ENCODE data around the gene OPTN.
"Not testable (repeated sequence)": the region's sequence is repeated elsewhere in the genome, so short reads cannot be mapped to it uniquely, and the experiment has no call there.

The OPTN gene

DNA sequence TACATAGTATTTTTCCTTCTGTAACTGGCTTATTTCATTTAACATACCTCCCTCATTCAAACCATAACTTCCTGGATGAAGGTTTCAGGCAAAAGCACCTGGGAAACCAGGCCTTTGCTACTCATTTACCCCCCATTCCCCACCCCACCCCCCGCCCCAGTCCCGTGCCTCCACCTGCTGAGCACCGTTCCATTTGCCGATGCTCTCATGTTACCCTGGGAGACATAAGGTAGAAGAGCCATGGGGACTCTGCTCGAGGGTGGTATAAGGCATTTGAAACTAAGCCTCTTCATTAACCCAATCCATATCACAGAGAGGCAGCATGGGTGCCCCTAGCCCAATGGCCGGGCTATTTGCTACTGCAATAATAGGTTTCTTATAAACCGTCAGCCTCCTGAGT lies 39.2 kb downstream of the OPTN start:
- no peaks in the 10 kb centered on the region for H3K27me3 ChIP-seq (ENCODE audit: low read depth, low read length)
- peaks cover 50 to 53% of the 10 kb centered on the region in 2 donors for H3K36me3 ChIP-seq (ENCODE audit: control insufficient read depth in 1 of 2, insufficient read depth in 2 of 2, low read length in 2 of 2)
- H3K27ac ChIP-seq (ENCODE audit: low read length), result no peak overlapping the region
- H3K9me3 ChIP-seq (ENCODE audit: control insufficient read depth in 1 of 2, low read length in 2 of 2), result no peaks in the 10 kb centered on the region
- no peaks in the 10 kb centered on the region for H3K4me1 ChIP-seq (ENCODE audit: control insufficient read depth in 1 of 2, insufficient read depth in 2 of 2, low read length in 2 of 2)
- H3K4me3 ChIP-seq (ENCODE audit: low read depth in 1 of 2, low read length in 2 of 2), result no peak overlapping the region

DNA sequence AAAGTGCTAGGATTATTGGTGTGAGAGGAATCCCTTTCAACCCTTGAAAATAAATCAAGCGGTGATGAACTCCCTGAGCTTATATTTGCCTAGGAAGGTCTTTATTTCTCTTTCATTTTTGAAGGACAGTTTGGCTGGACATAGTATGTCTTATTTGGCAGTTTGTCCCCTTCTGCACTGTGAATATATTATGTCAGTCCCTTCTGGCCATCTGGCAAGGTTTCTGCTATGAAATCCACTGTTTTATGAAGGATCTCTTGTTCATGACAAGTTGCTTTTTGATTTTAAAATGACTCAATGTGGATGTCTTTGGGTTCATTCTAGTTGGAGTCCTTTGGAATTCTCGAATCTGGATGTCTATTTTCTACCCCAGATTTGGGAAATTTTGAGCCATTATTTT lies 39.7 kb downstream of the OPTN start:
- H3K4me3 ChIP-seq (ENCODE audit: low read depth in 1 of 2, low read length in 2 of 2), result no peak overlapping the region
- H3K9me3 ChIP-seq (ENCODE audit: control insufficient read depth in 1 of 2, low read length in 2 of 2), result no peaks in the 10 kb centered on the region
- H3K36me3 ChIP-seq (ENCODE audit: control insufficient read depth in 1 of 2, insufficient read depth in 2 of 2, low read length in 2 of 2), result peaks cover 45 to 50% of the 10 kb centered on the region in 2 donors
- no peaks in the 10 kb centered on the region for H3K27me3 ChIP-seq (ENCODE audit: low read depth, low read length)
- H3K4me1 ChIP-seq (ENCODE audit: control insufficient read depth in 1 of 2, insufficient read depth in 2 of 2, low read length in 2 of 2), result no peaks in the 10 kb centered on the region
- H3K27ac ChIP-seq (ENCODE audit: low read length), result no peak overlapping the region

DNA sequence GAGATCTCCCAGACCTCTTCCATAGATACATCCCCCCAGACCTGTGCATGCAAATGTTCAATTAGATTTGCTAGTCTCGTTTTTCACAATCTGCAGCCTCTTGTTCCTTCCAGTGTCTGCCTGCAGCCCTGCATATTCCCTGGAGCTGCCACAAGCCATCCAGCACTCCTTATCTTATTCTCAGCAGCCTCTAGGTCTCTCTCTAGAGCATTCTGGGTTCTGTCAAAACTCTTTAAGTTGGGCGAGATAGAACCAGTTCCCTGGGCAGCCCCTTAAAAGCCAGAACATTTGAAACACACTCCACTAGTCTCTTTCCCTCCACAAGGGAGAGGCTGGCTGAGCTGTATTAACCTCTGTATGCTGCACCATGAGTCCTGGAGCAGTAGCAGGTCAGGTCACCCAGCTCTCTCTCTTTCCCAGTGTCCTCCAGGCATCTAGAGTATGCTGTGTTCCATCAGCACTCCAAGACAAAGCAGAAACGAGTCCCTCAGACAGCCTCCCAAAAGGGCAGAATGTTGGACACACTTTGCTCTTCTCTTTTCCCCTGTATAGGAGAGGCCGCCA lies 40.7 kb downstream of the OPTN start:
- H3K27ac ChIP-seq (ENCODE audit: low read length), result no peak overlapping the region
- no peaks in the 10 kb centered on the region for H3K9me3 ChIP-seq (ENCODE audit: control insufficient read depth in 1 of 2, low read length in 2 of 2)
- H3K4me3 ChIP-seq (ENCODE audit: low read depth in 1 of 2, low read length in 2 of 2), result no peak overlapping the region
- peaks cover 34 to 39% of the 10 kb centered on the region in 2 donors for H3K36me3 ChIP-seq (ENCODE audit: control insufficient read depth in 1 of 2, insufficient read depth in 2 of 2, low read length in 2 of 2)
- H3K27me3 ChIP-seq (ENCODE audit: low read depth, low read length), result no peaks in the 10 kb centered on the region
- H3K4me1 ChIP-seq (ENCODE audit: control insufficient read depth in 1 of 2, insufficient read depth in 2 of 2, low read length in 2 of 2), result no peaks in the 10 kb centered on the region

DNA sequence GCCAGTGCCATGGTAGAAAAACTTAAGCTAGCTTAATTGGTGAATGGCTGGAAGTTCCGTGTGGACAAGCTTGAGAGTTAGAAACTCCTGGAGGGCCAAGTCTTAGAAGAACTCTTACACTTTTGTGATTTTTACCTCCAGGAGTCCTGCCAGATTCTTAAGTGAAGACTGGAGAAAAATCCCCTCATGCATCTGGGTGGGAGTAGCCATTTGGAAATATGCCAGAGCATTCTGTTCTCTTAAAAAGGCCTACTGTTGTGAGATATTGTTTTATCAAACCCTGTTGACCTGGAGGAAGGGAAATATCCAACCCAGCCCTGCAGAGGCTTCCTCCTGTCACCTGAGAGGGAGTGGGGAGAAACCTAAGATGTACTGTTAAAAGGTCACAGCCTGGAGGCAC lies 43.8 kb downstream of the OPTN start:
- no peak overlapping the region for H3K4me3 ChIP-seq (ENCODE audit: low read depth in 1 of 2, low read length in 2 of 2)
- H3K9me3 ChIP-seq (ENCODE audit: control insufficient read depth in 1 of 2, low read length in 2 of 2), result peaks cover 0 to 3% of the 10 kb centered on the region in 2 donors
- H3K27me3 ChIP-seq (ENCODE audit: low read depth, low read length), result no peaks in the 10 kb centered on the region
- H3K27ac ChIP-seq (ENCODE audit: low read length), result no peak overlapping the region
- H3K4me1 ChIP-seq (ENCODE audit: control insufficient read depth in 1 of 2, insufficient read depth in 2 of 2, low read length in 2 of 2), result no peaks in the 10 kb centered on the region
- peaks cover 15 to 24% of the 10 kb centered on the region in 2 donors for H3K36me3 ChIP-seq (ENCODE audit: control insufficient read depth in 1 of 2, insufficient read depth in 2 of 2, low read length in 2 of 2)

DNA sequence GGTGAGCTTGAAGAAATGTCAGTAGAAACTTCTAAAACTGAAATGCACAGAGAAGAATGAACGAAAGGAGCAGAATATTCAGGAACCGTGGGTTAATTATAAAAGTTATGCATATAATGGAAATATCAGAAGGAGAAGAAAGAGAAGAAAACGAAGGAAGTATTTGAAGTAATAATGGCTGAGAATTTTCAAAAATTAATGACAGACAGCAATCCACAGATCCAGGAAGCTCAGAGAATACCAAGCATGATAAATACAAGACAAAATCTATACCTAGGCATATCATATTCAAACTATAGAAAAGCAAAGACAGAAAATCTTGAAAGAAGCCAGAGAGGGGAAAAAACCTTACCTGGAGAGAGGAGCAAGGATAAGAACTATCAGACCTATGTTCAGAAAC lies 44.9 kb downstream of the OPTN start:
- no peak overlapping the region for H3K27ac ChIP-seq (ENCODE audit: low read length)
- peaks cover 15 to 20% of the 10 kb centered on the region in 2 donors for H3K36me3 ChIP-seq (ENCODE audit: control insufficient read depth in 1 of 2, insufficient read depth in 2 of 2, low read length in 2 of 2)
- peaks cover 0 to 3% of the 10 kb centered on the region in 2 donors for H3K9me3 ChIP-seq (ENCODE audit: control insufficient read depth in 1 of 2, low read length in 2 of 2)
- H3K4me3 ChIP-seq (ENCODE audit: low read depth in 1 of 2, low read length in 2 of 2), result no peak overlapping the region
- no peaks in the 10 kb centered on the region for H3K4me1 ChIP-seq (ENCODE audit: control insufficient read depth in 1 of 2, insufficient read depth in 2 of 2, low read length in 2 of 2)
- no peaks in the 10 kb centered on the region for H3K27me3 ChIP-seq (ENCODE audit: low read depth, low read length)

DNA sequence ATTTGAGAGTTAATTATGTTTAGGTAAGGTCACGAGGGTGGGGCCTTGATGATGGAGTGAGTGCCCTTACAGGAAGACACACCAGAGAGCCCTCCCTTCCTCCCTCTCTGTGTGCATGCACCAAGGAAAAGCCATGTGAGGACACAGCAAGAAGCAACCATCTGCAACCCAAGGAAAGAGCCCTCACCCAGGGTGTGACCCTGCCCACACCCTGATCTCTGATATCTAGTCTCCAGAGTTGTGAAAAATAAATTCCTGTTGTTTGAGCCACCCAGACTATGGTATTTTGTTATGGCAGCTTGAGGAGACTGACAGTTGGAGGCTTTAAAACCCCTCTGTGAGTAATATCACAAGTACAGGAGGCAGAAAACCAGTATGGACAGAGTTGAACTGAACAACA lies 46.4 kb downstream of the OPTN start:
- H3K4me3 ChIP-seq (ENCODE audit: low read depth in 1 of 2, low read length in 2 of 2), result no peak overlapping the region
- H3K4me1 ChIP-seq (ENCODE audit: control insufficient read depth in 1 of 2, insufficient read depth in 2 of 2, low read length in 2 of 2), result no peaks in the 10 kb centered on the region
- peaks cover 0 to 3% of the 10 kb centered on the region in 2 donors for H3K9me3 ChIP-seq (ENCODE audit: control insufficient read depth in 1 of 2, low read length in 2 of 2)
- H3K36me3 ChIP-seq (ENCODE audit: control insufficient read depth in 1 of 2, insufficient read depth in 2 of 2, low read length in 2 of 2), result peaks cover 4 to 9% of the 10 kb centered on the region in 2 donors
- H3K27me3 ChIP-seq (ENCODE audit: low read depth, low read length), result no peaks in the 10 kb centered on the region
- no peak overlapping the region for H3K27ac ChIP-seq (ENCODE audit: low read length)

DNA sequence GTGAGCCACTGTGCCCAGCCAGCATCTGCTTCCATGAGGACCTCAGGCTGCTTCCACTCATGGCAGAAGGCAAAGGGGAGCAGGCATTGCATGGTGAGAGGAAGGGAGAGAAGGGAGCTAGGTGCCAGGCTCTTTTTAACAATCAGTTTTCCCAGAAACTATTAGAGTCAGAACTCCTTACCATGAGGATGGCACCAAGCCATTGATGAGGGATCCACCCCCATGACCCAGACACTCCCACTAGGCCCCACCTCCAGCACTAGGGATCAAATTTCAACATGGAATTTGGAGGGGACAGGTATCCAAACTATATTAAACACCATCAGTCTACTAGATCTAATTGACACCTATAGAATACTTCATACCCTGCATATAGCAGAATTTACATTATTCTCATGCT lies 47.2 kb downstream of the OPTN start:
- no peaks in the 10 kb centered on the region for H3K4me1 ChIP-seq (ENCODE audit: control insufficient read depth in 1 of 2, insufficient read depth in 2 of 2, low read length in 2 of 2)
- no peaks in the 10 kb centered on the region for H3K27me3 ChIP-seq (ENCODE audit: low read depth, low read length)
- H3K9me3 ChIP-seq (ENCODE audit: control insufficient read depth in 1 of 2, low read length in 2 of 2), result peaks cover 0 to 3% of the 10 kb centered on the region in 2 donors
- no peak overlapping the region for H3K4me3 ChIP-seq (ENCODE audit: low read depth in 1 of 2, low read length in 2 of 2)
- H3K36me3 ChIP-seq (ENCODE audit: control insufficient read depth in 1 of 2, insufficient read depth in 2 of 2, low read length in 2 of 2), result peaks cover 0 to 6% of the 10 kb centered on the region in 2 donors
- H3K27ac ChIP-seq (ENCODE audit: low read length), result no peak overlapping the region

DNA sequence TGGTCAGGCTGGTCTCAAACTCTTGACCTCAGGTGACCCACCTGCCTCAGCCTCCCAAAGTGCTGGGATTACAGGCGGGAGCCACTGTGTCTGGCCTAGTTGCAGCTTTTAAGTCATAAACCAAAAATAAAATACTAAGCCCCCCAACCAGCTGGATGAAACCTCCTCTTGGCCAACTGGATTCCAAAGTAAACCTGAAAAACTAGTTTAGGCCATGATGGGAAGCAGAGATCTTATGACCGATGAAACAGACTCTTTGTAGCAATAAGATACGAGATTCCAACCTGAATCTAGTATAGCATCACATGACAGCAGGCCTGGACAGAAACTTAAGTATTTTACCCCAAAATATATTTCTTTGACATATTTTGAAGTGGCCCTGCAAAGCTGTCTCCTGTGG lies 52.3 kb downstream of the OPTN start:
- Histone ChIP-seq H3K27ac (ENCODE audit: low read length) (no peak overlapping the region), H3K27me3 (ENCODE audit: low read depth, low read length) (no peaks in the 10 kb centered on the region), H3K4me1 (ENCODE audit: control insufficient read depth in 1 of 2, insufficient read depth in 2 of 2, low read length in 2 of 2) (no peaks in the 10 kb centered on the region), H3K36me3 (ENCODE audit: control insufficient read depth in 1 of 2, insufficient read depth in 2 of 2, low read length in 2 of 2) (no peaks in the 10 kb centered on the region), H3K9me3 (ENCODE audit: control insufficient read depth in 1 of 2, low read length in 2 of 2) (no peaks in the 10 kb centered on the region), H3K4me3 (ENCODE audit: low read depth in 1 of 2, low read length in 2 of 2) (no peak overlapping the region)

DNA sequence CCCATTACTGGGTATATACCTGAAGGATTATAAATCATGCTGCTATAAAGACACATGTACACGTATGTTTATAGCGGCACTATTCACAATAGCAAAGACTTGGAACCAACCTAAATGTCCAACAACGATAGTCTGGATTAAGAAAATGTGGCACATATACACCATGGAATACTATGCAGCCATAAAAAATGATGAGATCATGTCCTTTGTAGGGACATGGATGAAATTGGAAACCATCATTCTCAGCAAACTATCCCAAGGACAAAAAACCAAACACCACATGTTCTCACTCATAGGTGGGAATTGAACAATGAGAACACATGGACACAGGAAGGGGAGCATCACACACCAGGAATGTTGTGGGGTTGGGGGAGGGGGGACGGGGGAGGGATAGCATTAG lies 55.9 kb downstream of the OPTN start:
- not testable (repeated sequence) for H3K27ac ChIP-seq (ENCODE audit: low read length); H3K9me3 ChIP-seq (ENCODE audit: control insufficient read depth in 1 of 2, low read length in 2 of 2); H3K27me3 ChIP-seq (ENCODE audit: low read depth, low read length); H3K36me3 ChIP-seq (ENCODE audit: control insufficient read depth in 1 of 2, insufficient read depth in 2 of 2, low read length in 2 of 2); H3K4me3 ChIP-seq (ENCODE audit: low read depth in 1 of 2, low read length in 2 of 2); H3K4me1 ChIP-seq (ENCODE audit: control insufficient read depth in 1 of 2, insufficient read depth in 2 of 2, low read length in 2 of 2)

DNA sequence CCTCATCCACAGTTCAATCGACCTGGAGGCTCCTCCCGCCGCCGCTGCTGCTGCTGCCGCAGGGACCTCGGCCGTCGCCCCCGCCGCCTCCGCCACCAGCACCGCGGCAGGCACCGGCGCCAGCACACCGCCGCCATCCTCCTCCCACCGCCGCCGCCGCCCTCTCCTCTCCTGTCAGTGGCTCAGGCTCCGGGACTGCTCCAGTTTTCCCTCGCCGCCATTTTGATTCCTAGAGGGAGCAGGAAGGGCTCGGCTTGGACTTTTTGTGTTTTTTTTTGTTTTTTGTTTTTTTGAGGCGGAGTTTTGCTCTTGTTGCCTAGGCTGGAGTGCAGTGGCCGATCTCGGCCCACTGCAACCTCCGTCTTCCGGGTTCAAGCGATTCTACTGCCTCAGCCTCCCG lies 58.4 kb downstream of the OPTN start:
- H3K36me3 ChIP-seq (ENCODE audit: control insufficient read depth in 1 of 2, insufficient read depth in 2 of 2, low read length in 2 of 2), result no peaks in the 10 kb centered on the region
- H3K9me3 ChIP-seq (ENCODE audit: control insufficient read depth in 1 of 2, low read length in 2 of 2), result no peaks in the 10 kb centered on the region
- peak overlapping the region; percentile 21 to 50 for H3K4me3 ChIP-seq (ENCODE audit: low read depth in 1 of 2, low read length in 2 of 2)
- H3K4me1 ChIP-seq (ENCODE audit: control insufficient read depth in 1 of 2, insufficient read depth in 2 of 2, low read length in 2 of 2), result peaks cover 0 to 4% of the 10 kb centered on the region in 2 donors
- H3K27ac ChIP-seq (ENCODE audit: low read length), result no peak overlapping the region
- no peaks in the 10 kb centered on the region for H3K27me3 ChIP-seq (ENCODE audit: low read depth, low read length)

DNA sequence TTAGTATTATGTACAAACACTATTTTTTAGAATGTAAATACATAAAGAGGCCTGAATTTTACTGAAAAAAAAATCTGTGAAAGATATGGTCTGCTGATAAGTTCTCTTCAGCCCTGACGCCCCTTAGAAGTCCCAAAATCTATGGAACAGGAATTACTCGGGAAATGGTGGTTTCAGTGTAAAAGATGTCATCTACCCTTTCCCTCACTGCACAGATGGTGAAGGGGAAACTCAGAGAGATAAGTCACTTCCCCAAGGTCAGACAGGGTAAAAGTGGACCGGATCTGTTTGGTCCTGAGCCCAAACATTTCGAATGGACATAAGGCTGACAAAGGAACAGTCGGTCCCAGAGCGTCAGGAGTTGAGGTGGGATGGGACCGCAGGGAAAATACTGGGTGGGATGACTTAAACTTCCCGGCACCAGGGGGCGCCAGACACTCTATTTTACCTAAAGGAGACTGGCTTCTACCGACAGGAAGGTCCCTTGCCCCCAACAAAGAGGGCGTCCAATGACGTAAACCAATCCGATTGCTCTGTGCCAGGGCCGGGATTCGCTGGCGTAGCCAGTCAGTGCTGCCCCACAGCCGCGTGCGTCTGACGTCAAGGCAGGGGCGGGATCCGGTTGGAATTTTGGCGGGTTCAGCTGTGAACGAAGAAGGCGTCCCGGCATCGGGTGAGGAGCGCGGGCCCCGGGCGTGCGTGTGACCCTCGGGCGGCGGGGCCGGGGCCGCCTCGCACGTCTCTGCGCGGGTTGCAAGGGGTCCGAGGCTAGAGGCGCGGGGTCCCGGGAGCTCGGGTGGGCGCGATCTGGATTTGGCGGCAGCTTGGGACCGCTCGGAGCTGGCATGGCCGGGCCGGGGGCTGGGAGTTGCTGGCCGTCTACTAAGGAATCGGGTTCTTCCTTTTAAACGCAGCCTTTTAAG lies 61.2 kb downstream of the OPTN start, which contains the start of gene MCM10:
MCM10 (plus strand) TSS at position 625 of the 923 bp plus-strand sequence. CDS start 2,645 bp downstream, outside the sequence.
- H3K36me3 ChIP-seq (ENCODE audit: control insufficient read depth in 1 of 2, insufficient read depth in 2 of 2, low read length in 2 of 2), result no peaks in the 10 kb centered on the region
- H3K9me3 ChIP-seq (ENCODE audit: control insufficient read depth in 1 of 2, low read length in 2 of 2), result no peaks in the 10 kb centered on the region
- H3K27ac ChIP-seq (ENCODE audit: low read length), result no peak within 1 kb of the TSS
- H3K27me3 ChIP-seq (ENCODE audit: low read depth, low read length), result no peaks in the 10 kb centered on the region
- H3K4me1 ChIP-seq (ENCODE audit: control insufficient read depth in 1 of 2, insufficient read depth in 2 of 2, low read length in 2 of 2), result peaks cover 0 to 4% of the 10 kb centered on the region in 2 donors
- peak within 1 kb of the TSS; percentile 58 to 65 for H3K4me3 ChIP-seq (ENCODE audit: low read depth in 1 of 2, low read length in 2 of 2)

Data from muscle layer of duodenum (tissue), 2 donors.